ENCODE measurements around the gene CFAP46. TPM values are rescaled to one million over a fixed set of nuclear protein-coding genes. Genes with fewer than 3 reads are reported as not detected.

Gene CFAP46
- total and polyA plus RNA-seq, 2 of the 8 experiments (the other 6 are each of a cell fraction or from before 2014, with no cell fraction given), result 2.6 to 4.8 TPM

- TF ChIP-seq USF2 (IDR thresholded peaks at IDR 0.05; ENCODE audit: low read length) (no peak), FOSL1 (IDR thresholded peaks at IDR 0.05; ENCODE audit: insufficient read depth, low read depth, low read length) (no peak), RFX5 (IDR thresholded peaks at IDR 0.05; ENCODE audit: borderline replicate concordance, low read depth, low read length) (no peak), CTBP2 (IDR thresholded peaks at IDR 0.05; ENCODE audit: borderline replicate concordance, insufficient read depth, insufficient read length, low read length) (no peak), CTCF (IDR thresholded peaks at IDR 0.05; ENCODE audit: control extremely low read depth in 1 of 3, insufficient read depth in 1 of 3, low read depth in 1 of 3, low read length in 3 of 3) (no peak)
- TF ChIP-seq, protein P1, sequence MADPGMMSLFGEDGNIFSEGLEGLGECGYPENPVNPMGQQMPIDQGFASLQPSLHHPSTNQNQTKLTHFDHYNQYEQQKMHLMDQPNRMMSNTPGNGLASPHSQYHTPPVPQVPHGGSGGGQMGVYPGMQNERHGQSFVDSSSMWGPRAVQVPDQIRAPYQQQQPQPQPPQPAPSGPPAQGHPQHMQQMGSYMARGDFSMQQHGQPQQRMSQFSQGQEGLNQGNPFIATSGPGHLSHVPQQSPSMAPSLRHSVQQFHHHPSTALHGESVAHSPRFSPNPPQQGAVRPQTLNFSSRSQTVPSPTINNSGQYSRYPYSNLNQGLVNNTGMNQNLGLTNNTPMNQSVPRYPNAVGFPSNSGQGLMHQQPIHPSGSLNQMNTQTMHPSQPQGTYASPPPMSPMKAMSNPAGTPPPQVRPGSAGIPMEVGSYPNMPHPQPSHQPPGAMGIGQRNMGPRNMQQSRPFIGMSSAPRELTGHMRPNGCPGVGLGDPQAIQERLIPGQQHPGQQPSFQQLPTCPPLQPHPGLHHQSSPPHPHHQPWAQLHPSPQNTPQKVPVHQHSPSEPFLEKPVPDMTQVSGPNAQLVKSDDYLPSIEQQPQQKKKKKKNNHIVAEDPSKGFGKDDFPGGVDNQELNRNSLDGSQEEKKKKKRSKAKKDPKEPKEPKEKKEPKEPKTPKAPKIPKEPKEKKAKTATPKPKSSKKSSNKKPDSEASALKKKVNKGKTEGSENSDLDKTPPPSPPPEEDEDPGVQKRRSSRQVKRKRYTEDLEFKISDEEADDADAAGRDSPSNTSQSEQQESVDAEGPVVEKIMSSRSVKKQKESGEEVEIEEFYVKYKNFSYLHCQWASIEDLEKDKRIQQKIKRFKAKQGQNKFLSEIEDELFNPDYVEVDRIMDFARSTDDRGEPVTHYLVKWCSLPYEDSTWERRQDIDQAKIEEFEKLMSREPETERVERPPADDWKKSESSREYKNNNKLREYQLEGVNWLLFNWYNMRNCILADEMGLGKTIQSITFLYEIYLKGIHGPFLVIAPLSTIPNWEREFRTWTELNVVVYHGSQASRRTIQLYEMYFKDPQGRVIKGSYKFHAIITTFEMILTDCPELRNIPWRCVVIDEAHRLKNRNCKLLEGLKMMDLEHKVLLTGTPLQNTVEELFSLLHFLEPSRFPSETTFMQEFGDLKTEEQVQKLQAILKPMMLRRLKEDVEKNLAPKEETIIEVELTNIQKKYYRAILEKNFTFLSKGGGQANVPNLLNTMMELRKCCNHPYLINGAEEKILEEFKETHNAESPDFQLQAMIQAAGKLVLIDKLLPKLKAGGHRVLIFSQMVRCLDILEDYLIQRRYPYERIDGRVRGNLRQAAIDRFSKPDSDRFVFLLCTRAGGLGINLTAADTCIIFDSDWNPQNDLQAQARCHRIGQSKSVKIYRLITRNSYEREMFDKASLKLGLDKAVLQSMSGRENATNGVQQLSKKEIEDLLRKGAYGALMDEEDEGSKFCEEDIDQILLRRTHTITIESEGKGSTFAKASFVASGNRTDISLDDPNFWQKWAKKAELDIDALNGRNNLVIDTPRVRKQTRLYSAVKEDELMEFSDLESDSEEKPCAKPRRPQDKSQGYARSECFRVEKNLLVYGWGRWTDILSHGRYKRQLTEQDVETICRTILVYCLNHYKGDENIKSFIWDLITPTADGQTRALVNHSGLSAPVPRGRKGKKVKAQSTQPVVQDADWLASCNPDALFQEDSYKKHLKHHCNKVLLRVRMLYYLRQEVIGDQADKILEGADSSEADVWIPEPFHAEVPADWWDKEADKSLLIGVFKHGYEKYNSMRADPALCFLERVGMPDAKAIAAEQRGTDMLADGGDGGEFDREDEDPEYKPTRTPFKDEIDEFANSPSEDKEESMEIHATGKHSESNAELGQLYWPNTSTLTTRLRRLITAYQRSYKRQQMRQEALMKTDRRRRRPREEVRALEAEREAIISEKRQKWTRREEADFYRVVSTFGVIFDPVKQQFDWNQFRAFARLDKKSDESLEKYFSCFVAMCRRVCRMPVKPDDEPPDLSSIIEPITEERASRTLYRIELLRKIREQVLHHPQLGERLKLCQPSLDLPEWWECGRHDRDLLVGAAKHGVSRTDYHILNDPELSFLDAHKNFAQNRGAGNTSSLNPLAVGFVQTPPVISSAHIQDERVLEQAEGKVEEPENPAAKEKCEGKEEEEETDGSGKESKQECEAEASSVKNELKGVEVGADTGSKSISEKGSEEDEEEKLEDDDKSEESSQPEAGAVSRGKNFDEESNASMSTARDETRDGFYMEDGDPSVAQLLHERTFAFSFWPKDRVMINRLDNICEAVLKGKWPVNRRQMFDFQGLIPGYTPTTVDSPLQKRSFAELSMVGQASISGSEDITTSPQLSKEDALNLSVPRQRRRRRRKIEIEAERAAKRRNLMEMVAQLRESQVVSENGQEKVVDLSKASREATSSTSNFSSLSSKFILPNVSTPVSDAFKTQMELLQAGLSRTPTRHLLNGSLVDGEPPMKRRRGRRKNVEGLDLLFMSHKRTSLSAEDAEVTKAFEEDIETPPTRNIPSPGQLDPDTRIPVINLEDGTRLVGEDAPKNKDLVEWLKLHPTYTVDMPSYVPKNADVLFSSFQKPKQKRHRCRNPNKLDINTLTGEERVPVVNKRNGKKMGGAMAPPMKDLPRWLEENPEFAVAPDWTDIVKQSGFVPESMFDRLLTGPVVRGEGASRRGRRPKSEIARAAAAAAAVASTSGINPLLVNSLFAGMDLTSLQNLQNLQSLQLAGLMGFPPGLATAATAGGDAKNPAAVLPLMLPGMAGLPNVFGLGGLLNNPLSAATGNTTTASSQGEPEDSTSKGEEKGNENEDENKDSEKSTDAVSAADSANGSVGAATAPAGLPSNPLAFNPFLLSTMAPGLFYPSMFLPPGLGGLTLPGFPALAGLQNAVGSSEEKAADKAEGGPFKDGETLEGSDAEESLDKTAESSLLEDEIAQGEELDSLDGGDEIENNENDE (IDR thresholded peaks at IDR 0.05; ENCODE audit: insufficient replicate concordance, low read length), result no peak
Measured at GRCh38 chr10:132848951-132849545, 93.3 kb downstream of the CFAP46 start (continued).
